ENCODE results near the gene CRYL1.

CRYL1 gene

DNA sequence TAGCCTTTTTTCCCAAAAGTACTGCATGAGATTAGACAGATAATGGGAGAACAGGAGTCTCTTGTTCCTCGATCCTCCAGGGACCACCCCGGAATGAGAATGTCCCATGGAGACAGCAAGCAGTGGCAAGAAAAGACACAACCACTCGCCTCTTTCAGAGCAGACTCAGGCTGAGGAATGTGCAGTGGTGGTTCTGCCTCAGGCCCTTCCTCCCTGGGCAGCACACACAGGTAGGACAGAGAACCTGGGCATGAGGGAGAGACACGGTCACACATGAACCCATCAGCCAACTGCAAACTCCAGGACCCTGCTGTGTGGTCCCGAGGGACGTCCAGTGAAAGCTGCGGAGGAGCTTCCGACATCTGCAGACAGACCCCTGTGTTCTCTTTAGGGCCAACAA lies 31.0 kb downstream of the CRYL1 start:
- H3K27ac ChIP-seq = no peak overlapping the region
- TF ChIP-seq, protein P1, sequence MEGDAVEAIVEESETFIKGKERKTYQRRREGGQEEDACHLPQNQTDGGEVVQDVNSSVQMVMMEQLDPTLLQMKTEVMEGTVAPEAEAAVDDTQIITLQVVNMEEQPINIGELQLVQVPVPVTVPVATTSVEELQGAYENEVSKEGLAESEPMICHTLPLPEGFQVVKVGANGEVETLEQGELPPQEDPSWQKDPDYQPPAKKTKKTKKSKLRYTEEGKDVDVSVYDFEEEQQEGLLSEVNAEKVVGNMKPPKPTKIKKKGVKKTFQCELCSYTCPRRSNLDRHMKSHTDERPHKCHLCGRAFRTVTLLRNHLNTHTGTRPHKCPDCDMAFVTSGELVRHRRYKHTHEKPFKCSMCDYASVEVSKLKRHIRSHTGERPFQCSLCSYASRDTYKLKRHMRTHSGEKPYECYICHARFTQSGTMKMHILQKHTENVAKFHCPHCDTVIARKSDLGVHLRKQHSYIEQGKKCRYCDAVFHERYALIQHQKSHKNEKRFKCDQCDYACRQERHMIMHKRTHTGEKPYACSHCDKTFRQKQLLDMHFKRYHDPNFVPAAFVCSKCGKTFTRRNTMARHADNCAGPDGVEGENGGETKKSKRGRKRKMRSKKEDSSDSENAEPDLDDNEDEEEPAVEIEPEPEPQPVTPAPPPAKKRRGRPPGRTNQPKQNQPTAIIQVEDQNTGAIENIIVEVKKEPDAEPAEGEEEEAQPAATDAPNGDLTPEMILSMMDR (IDR thresholded peaks at IDR 0.05) = no peak
- TF ChIP-seq ZFX (IDR thresholded peaks at IDR 0.05; ENCODE audit: borderline replicate concordance) = no peak

DNA sequence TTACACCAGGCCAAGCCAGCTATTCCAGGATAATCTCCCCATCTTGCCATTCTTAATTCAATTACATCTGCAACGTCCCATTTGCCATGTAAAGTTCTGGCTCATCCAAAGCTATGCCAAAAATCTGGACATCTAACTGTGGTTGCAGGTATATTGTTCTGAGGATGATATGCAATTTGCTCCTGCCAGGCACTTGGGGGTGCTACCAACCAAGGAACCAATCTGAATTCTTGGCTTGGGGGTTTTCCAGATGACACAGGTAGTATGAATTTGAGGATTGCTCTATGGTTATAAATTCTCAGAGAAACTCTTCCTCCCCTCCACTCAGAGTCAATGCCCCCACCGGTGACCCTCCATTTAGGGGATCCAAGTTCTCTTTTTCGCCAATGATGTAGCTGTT lies 33.0 kb downstream of the CRYL1 start:
- no peak overlapping the region for H3K27ac ChIP-seq
- TF ChIP-seq, protein P1 (IDR thresholded peaks at IDR 0.05) = peak; percentile 59
- no peak for TF ChIP-seq ZFX (IDR thresholded peaks at IDR 0.05; ENCODE audit: borderline replicate concordance)

DNA sequence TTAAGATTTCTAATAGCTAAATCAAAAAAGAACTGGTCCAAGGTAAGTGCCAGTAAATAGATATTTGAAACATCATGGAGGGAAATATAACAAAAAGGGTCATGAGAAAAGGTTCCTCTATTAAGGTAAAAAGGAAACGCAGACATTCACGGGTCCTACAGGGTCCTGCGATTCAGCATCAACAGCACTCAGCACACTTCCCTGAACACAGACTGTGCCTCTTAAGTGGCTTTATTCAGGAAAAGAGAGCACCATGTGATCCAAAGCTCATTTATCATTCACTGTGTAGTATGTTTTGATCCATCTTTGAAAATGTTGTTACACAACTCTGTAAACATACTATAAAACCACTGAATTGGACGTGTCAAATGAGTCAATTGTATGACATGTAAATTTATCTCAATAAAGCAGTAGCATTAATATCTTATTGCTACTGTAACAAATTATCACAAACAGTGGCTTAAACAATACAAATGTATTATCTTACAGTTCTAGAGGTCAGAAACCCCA lies 33.7 kb downstream of the CRYL1 start:
- TF ChIP-seq, protein P1 (IDR thresholded peaks at IDR 0.05) = no peak
- no peak for TF ChIP-seq ZFX (IDR thresholded peaks at IDR 0.05; ENCODE audit: borderline replicate concordance)

DNA sequence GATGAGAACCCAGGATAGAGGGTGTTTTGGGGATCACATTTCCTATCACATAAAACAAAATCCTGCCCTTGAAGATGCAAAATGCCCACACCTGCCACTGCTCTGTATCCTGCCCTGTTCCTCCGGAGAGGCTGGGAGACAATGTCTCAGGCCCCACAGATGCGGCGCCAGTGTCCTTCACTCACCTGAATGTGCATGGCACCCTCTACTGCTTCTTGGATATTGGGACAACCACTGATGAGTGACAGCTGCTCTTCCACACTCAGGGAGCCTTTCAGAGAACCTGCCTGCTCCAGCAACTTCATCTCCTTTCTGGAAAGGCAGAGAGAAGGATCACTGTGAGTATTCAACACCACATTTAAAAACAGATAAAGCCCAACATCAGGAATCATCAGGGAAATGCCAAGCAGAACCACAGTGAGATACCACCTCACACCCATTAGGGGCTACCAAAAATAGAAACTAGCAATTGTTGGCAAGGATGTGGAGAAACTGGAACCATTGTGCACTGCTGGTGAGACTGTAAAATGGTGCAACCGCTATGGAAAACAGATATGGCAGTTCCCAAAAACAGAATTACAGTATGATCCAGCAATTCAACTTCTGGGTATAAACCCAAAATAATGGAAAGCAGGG lies 36.4 kb downstream of the CRYL1 start:
- no peak overlapping the region for H3K27ac ChIP-seq
- TF ChIP-seq, protein P1 (IDR thresholded peaks at IDR 0.05) = no peak
- no peak for TF ChIP-seq ZFX (IDR thresholded peaks at IDR 0.05; ENCODE audit: borderline replicate concordance)

More for the DNA sequence above, 33.7 kb downstream of the CRYL1 start:
- H3K27ac ChIP-seq = no peak overlapping the region

DNA sequence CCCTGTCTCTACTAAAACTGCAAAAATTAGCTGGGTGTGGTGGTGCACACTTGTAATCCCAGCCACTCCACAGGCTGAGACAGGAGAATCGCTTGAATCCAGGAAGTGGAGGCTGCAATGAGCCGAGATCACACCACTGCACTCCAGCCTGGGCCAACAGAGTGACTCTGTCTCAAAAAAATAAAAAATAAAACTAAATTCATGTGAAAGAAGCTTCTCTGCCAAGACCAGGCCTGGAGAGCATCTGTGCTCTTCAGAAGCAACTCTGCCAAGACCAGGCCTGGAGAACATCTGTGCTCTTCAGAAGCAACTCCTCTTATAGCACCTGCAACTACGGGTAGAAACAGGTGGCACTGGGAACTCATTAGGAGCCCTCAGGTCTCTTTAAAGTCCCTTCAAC lies 37.7 kb downstream of the CRYL1 start:
- H3K27ac ChIP-seq = no peak overlapping the region
- TF ChIP-seq, protein P1 (IDR thresholded peaks at IDR 0.05) = no peak
- TF ChIP-seq ZFX (IDR thresholded peaks at IDR 0.05; ENCODE audit: borderline replicate concordance) = no peak

DNA sequence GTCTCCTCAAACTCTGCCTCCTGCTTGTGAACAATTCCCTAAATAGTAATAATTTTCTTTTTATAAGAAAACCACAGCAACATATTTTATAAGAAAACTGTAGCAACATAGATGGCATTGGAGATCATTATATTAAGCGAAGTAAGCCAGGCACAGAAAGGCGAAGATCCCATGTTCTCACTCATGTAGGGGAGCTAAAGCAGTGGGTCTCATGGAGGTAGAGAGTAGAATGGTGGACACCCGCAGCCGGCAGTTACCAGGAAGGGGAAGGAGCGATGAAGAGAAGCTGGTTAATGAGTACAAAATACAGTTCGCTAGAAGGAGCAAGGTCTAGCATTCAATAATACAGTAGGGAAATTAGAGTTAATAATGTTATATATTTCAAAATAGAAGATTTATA lies 42.9 kb downstream of the CRYL1 start:
- TF ChIP-seq, protein P1 (IDR thresholded peaks at IDR 0.05) = no peak
- no peak for TF ChIP-seq ZFX (IDR thresholded peaks at IDR 0.05; ENCODE audit: borderline replicate concordance)
- no peak overlapping the region for H3K27ac ChIP-seq

DNA sequence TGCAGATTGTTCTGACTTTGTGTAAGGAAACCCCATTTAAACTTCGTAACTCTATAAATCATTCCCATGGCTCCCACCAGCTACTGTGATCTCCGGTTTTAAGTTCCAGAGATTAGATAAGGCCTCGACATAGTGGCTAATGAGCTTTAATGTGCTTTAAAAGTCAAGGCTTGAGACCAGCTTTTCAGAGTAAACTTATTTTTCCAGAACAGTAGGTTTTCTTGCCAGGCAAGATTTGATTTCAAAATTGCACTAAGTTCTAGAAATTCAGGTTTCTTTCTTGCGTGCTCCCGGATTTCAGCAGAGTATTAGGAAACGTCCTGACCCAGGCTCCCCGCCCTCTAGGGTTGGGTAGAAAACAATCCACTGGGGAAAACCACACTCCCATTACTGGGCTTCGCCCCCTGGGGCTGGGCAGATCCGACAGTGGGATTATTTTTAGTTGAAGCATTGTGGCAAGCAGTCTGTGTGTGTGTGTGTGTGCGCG lies 43.3 kb downstream of the CRYL1 start:
- TF ChIP-seq, protein P1 (IDR thresholded peaks at IDR 0.05) = no peak
- no peak for TF ChIP-seq ZFX (IDR thresholded peaks at IDR 0.05; ENCODE audit: borderline replicate concordance)
- H3K27ac ChIP-seq = no peak overlapping the region
